HepG2 (cell line): ENCODE results near the gene FOXA3. TPM values are rescaled to one million over a fixed set of nuclear protein-coding genes. Genes with fewer than 3 reads are reported as not detected.

ENCODE experiments used
- DBP ChIP-seq: sonication (generic); formaldehyde crosslinking; IDR thresholded peaks from 2 replicates; pipeline ENCODE4 v1.4.0; 2020; ENCODE audit warnings: missing genetic modification reagents; ENCODE audit errors: not compliant biosample characterization
- EED ChIP-seq: sonication (generic); formaldehyde crosslinking; IDR thresholded peaks from 2 replicates; pipeline ENCODE4 v1.5.0; 2020; ENCODE audit warnings: mild to moderate bottlenecking, missing genetic modification reagents
- EZH2 ChIP-seq: conservative IDR thresholded peaks from 2 replicates; pipeline ENCODE4 v1.6.1; 2012; ENCODE audit warnings: mild to moderate bottlenecking, low read depth, low read length, moderate library complexity
- FLYWCH1 ChIP-seq: sonication (generic); formaldehyde crosslinking; IDR thresholded peaks from 2 replicates; pipeline ENCODE4 v1.8.1; 2023; ENCODE audit warnings: mild to moderate bottlenecking, missing genetic modification reagents
- HBP1 ChIP-seq: IDR thresholded peaks from 2 replicates; pipeline ENCODE4 v1.6.1; 2016; ENCODE audit warnings: low read depth, control low read depth
- KDM5A ChIP-seq: fragments of 200-600 bp; sonication (generic); IDR thresholded peaks from 2 replicates; pipeline ENCODE4 v1.7.0; 2018; ENCODE audit warnings: antibody characterized with exemption, mild to moderate bottlenecking, low read length, borderline replicate concordance
- SMAD1 ChIP-seq: sonication (generic); formaldehyde crosslinking; IDR thresholded peaks from 2 replicates; pipeline ENCODE4 v1.4.0; 2020; ENCODE audit warnings: missing genetic modification reagents, low read depth, mild to moderate bottlenecking, borderline replicate concordance
- ZNF530 ChIP-seq: sonication (generic); formaldehyde crosslinking; IDR thresholded peaks from 2 replicates; pipeline ENCODE4 v1.5.0; 2020; ENCODE audit warnings: low read depth, mild to moderate bottlenecking, missing genetic modification reagents
- ZNF550 ChIP-seq: sonication (generic); formaldehyde crosslinking; IDR thresholded peaks from 2 replicates; pipeline ENCODE4 v1.4.0; 2020; ENCODE audit warnings: mild to moderate bottlenecking, missing genetic modification reagents, borderline replicate concordance
- ZNF574 ChIP-seq: sonication (generic); formaldehyde crosslinking; IDR thresholded peaks from 2 replicates; pipeline ENCODE4 v1.4.0; 2020; ENCODE audit warnings: missing genetic modification reagents
- ZNF879 ChIP-seq: sonication (generic); formaldehyde crosslinking; IDR thresholded peaks from 2 replicates; pipeline ENCODE4 v1.8.1; 2023; ENCODE audit warnings: missing genetic modification reagents
- ZSCAN30 ChIP-seq: sonication (generic); formaldehyde crosslinking; IDR thresholded peaks from 2 replicates; pipeline ENCODE4 v1.5.0; 2020; ENCODE audit warnings: mild to moderate bottlenecking, missing genetic modification reagents
- polyA plus RNA-seq, 8 experiments: library from polyadenylated mRNA; depleted of rRNA in 3 of 8; stranded (reverse) in 7 of 8; unstranded in 1 of 8; fragments of >200 nt; fragmentation: Illumina TruSeq in 4 of 8; extraction: Trizol in 4 of 8; gene quantifications; 2 replicates each; pipeline versions ENCODE4 v1.2.1 to v1.2.3, GENCODE V29; 2011 to 2016; ENCODE audit warnings: low read depth in 4 of 8, missing spikeins in 1 of 8, mixed read lengths in 1 of 8; ENCODE audit not compliant: insufficient read depth in 1 of 8
- total RNA-seq, 5 experiments: library from RNA; depleted of rRNA; stranded (reverse); fragments of >200 nt; fragmentation: Illumina TruSeq; extraction: Trizol; gene quantifications; 2 replicates each; pipeline ENCODE4 v1.2.3, GENCODE V29; 2016; ENCODE audit warnings: low read depth in 1 of 5
- TF ChIP-seq, protein P1 (sequence below): sonication (generic); formaldehyde crosslinking; IDR thresholded peaks from 2 replicates; pipeline ENCODE4 v1.9.0; 2022; ENCODE audit warnings: low read depth, missing genetic modification reagents
- TF ChIP-seq, protein P2 (sequence below): sonication (generic); formaldehyde crosslinking; IDR thresholded peaks from 2 replicates; pipeline ENCODE4 v1.4.0; 2020; ENCODE audit warnings: missing genetic modification reagents, borderline replicate concordance

The FOXA3 gene
- total and polyA plus RNA-seq, 2 of the 13 experiments (the other 11 are each of a cell fraction or from before 2014, with no cell fraction given), result 29.8 to 47.6 TPM

DNA sequence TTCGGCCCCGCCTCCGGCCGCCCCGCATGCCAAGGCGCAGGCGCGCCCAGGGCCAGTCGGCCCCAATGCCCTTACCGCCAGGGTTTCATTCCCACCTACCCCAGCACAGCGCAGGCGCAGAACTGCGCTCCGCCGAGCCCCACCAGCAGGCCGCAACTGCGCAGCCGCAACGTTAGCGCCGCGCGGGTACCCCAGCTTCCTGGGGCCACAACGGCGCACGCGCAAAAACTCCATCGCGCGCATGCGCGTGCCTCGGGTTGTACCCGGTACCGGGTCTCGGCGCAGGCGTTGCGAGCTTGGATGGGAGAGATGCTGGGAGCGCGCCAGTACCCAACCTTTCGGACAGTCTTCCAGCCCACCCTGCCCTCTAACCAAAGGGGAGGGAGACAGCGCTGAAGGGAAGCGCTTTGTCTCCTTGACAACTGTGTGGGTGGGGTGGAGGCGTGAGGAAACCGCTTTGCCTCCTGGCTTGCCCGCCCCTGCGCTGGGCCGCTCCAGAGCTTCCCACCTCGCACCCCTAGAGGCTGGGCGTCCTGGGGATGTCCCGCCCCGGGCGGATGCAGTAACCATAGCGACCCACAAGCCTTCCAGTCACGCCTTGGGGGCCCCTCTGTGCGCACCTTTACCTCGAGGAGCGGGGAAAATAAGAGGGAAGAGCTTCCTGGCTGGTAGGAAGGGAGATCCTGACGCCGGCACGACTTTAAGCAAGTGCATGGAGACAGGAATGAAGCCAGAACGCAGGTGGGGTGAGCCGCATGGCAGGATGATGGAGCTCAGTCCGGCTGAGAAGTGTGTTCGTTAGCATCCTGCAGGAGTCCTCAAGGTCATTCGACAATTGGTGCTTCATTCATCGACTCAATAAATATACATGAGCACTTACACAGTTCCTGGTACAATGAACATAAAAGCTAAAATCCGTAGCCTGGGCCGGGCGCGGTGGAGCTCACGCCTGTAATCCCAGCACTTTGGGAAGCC, 38.8 kb downstream of the FOXA3 start (continued):
- TF ChIP-seq HBP1 (CRISPR knock-in tag), result no peak
- no peak for TF ChIP-seq EED (CRISPR knock-in tag)
- TF ChIP-seq ZSCAN30 (CRISPR knock-in tag), result no peak
- no peak for TF ChIP-seq FLYWCH1
- TF ChIP-seq KDM5A, result 0 out of 2 replicates have a peak, but pooled peaks have one; percentile 2
- TF ChIP-seq, protein P1, sequence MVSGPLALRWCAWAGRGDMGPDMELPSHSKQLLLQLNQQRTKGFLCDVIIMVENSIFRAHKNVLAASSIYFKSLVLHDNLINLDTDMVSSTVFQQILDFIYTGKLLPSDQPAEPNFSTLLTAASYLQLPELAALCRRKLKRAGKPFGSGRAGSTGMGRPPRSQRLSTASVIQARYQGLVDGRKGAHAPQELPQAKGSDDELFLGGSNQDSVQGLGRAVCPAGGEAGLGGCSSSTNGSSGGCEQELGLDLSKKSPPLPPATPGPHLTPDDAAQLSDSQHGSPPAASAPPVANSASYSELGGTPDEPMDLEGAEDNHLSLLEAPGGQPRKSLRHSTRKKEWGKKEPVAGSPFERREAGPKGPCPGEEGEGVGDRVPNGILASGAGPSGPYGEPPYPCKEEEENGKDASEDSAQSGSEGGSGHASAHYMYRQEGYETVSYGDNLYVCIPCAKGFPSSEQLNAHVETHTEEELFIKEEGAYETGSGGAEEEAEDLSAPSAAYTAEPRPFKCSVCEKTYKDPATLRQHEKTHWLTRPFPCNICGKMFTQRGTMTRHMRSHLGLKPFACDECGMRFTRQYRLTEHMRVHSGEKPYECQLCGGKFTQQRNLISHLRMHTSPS (CRISPR knock-in tag), result no peak
- TF ChIP-seq EZH2, result no peak
- TF ChIP-seq, protein P2, sequence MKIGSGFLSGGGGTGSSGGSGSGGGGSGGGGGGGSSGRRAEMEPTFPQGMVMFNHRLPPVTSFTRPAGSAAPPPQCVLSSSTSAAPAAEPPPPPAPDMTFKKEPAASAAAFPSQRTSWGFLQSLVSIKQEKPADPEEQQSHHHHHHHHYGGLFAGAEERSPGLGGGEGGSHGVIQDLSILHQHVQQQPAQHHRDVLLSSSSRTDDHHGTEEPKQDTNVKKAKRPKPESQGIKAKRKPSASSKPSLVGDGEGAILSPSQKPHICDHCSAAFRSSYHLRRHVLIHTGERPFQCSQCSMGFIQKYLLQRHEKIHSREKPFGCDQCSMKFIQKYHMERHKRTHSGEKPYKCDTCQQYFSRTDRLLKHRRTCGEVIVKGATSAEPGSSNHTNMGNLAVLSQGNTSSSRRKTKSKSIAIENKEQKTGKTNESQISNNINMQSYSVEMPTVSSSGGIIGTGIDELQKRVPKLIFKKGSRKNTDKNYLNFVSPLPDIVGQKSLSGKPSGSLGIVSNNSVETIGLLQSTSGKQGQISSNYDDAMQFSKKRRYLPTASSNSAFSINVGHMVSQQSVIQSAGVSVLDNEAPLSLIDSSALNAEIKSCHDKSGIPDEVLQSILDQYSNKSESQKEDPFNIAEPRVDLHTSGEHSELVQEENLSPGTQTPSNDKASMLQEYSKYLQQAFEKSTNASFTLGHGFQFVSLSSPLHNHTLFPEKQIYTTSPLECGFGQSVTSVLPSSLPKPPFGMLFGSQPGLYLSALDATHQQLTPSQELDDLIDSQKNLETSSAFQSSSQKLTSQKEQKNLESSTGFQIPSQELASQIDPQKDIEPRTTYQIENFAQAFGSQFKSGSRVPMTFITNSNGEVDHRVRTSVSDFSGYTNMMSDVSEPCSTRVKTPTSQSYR (CRISPR knock-in tag), result no peak
- TF ChIP-seq DBP, result no peak
- TF ChIP-seq ZNF574 (CRISPR knock-in tag), result no peak; the same call in none of the 2 replicates
- TF ChIP-seq ZNF550 (CRISPR knock-in tag), result 0 out of 2 replicates have a peak, but pooled peaks have one; percentile 81
- TF ChIP-seq ZNF879 (CRISPR knock-in tag), result no peak
- 0 out of 2 replicates have a peak, but pooled peaks have one; percentile 39 for TF ChIP-seq SMAD1
- TF ChIP-seq ZNF530 (CRISPR knock-in tag), result no peak
